ENCODE measurements around the gene CHKA.

CHKA gene

DNA sequence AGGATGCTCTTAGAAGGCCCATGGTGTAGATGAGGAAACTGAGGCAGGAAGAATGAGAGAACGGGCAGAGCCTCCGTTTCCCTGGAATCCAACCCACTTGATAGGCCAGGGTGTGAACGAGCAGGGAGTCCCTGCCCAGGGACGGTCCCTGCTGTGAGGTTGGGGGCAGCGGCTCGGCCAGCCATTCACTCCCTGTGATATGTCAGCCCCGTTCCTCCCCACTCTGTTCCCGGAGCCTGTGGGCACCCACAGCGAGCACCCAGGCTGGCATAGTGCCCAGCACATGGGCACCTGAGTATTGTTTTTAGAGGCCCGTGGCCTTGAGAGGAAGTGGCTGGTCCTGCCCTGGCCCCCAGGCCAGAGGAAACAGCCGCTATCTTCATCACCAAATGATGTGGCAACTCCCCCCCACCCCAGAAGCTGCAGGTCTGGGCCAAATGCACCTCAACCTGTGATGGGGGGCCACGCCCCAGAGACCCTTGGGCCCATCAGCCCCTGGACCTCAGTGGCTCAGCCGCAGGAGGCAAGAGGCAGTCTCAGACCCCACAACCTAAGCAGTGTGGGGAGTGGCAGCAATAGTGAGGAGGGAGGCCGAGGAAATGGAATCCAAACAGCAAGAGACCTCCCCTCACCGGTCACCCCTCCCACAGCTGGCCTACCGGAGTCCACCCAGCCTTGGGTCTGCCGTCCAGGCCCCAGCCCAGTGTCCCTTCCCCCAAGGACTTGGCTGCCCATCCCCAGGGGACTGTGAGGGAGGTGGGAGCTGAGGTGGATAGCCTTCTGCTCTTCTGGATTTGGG is 108.9 kb downstream of the CHKA start:
- no peak for DNase-seq

DNA sequence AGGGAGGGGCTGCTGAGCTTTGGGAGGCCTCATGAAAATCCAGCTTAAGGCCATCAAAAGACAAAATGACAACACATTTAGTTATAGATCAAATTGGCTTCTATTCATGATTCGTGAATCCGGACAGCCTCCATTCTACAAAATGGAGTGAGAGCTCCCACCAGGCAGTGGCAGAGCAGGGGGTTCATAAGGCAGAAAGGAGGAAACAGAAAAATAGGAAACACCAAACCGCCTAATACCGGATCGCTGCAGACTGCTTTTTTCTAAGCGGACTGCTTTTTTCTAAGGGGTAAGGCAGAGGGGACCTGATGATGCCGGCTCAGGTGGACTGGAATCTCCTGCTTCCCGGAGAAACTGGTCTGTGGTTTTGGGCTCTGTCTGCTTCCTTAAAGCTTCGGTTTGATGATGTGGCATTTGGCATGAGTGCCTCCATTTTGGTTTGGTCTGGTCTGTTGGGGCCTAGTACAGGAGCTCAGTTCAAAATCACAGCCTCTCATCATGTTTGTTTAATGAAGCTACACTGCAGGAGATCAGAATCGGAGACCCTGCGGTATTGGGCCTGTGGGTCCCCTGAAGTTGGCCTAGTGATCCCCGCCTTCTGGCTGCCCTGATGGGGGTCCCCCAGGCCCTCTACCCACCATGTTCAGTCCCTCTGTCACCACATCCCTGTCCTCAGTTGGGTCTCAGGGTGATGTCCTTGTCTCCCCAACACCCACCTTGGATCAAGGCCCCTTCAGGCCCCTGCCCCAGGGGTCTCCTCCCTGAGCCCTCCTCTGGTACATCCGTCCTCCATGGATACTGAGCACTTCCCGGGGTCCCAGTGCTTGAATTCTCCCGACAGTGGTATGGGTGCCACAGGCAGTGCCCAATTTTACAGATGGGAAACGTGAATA is 109.9 kb downstream of the CHKA start:
- DNase-seq = no peak

DNA sequence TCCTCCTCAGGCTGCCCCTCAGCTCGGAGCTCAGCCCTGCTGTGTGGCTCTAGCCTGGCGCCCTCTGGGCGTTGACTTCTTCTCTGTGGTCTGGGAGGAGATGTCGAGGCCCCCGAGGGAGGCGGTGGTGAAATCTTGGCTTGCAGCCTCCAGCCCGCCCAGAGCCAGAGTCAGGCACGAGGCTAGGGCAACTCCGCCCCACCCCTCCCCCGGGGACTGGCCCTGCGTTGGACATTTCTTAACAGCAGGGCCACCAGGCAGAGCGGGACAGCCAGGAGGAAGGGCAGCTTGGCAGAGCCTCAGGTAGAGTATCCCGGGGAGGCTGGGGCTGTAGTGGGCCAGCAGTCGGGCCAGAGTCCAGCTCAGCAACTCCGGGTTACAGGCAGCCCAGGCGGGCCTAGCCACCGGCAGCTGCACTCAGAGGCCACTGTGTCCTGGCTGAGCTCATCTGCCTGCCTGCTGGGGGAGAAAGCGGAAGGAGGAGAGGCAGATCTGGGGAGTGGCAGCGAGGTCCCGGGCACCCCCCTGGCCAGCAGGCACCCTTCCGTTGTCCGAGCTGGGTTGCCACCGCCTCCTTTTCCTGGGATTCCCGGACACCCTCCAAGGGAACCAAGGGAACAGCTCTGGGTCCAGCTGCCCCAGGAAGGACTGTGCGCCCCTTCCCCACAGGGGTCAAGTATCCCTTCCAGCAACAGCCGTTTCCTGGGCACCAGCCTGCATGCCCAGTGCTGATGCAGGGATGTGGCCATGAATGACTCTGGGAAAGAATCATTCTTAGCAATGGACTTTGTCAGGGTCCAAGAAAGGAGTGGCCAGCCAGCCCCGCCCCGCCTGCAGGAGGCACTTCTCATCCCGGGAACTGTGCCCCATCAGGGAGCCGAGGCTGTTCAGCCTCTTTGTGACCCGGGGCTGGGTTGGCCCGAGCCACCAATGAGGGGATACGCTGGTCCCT is 110.8 kb downstream of the CHKA start, which contains the start of gene ALDH3B1:
Gene ALDH3B1, plus strand, starts transcription at position 238 of the 952 bp plus-strand sequence. CDS start 4,971 bp downstream, outside the sequence.
- DNase-seq = no peak

DNA sequence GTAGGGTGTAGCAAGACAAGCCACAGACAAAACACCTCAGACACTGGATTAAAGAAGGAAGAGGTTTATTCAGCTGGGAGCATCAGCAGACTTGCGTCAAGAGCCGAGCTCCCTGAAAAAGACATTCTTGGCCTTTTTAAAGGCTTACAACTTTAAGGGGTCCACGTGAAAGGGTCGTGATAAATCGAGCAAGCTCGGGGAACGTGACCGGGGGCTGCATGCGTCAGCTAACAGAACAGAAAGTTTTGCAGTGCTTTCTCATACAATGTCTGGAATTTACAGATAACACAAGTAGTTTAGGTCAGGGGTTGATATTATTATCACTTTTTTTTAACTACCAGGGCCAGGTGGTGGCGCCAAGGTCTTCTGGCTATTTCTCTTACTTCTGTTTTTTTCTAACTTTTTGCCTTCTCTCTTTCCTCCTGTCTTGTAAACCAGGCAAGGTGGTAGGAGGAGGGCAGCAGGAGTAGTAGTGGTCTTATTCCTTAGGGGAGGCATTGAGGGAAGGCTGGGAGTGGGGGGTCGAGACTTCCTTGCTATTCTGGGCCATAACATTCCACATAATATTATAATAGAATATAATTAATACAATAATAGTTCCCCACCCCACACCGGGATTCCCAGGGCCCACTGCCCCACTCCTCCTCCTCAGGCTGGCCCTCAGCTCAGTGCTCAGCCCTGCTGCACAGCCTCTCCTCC is 111.6 kb downstream of the CHKA start:
- DNase-seq = no peak

DNA sequence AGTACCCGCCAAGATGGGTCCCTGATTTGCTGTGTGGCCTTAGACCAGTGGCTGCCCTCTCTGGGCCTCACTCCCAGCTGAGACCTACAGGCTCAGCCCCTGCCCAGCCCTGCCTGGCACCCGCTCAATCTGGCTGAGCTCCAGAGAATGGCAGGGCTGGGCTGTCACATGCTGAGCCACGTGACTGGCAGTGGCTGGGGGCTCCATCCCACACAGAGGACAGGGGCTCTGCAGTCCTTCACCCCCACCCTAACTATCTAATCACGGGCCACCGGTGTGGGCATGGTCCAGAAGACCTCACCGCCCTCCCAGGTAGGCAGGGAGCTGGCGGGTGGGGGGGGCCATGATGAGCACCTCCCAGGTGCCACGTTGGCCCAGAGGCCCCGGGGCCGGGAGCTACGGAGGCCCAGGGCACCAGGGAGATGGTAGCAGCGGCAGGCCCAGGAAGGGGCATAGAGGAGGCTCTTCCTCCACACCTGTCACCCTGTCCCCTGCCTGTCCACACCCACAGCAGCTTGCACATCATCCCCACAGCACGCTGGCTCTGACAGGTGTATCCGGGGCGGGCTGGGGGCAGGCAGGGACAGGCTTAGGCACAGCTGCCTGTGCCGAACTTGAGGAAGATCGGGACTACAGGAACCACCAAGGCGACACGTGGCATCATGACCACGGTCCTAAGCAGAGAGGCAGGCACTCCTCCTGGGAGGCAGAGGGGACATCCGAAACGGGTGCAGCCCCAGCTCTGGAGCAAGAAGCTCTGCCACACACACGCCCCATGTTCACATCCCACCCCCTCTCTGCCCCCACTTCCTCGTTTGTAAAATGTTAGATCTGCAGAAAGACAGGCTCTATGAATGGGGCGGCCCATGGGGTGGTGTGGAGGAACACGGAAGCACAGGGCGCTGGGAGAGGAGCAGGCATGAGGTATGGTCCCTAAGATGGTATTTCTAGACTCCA is 112.5 kb downstream of the CHKA start:
- no peak for DNase-seq

DNA sequence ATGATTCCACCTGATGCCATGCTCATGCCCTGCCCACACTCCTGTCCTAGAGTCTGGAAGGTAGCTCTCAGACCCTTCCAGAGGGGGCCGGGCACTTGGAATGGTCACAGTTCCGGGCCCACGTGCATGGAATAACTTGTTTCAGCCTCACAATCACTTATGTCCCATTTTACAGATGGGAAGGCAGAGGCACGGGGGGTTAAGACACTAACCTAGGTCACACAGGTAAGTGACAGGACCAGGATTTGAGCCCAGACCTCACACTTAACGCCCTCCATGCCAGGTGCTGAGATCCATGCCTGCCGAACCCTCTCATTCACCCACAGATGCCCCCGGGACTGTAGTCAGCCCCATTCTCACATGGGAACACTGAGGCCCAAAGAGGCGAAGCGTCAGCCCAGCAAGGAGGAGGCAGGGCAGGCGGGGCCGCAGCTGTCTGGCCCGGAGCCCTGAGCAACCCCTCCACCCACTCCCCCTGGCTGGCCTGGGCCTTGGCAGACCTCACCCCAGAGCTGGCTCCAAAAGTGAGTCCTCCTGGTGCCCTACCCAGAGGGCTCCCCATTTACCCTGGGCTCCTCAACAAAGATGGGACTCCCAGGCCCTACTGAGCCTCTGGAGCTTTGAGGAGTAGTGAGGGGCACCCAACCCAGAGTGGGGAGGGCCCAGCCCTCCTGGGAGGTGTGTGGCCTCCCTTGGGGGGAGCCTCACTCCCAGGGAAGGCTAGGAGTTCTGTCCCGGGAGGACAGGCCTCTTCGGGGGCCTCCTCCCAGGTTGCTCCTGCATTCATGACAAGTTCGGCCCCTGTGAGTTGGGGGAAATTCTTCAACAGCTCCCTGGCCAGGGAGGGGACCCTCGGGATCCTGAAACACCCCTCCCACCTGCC is 113.4 kb downstream of the CHKA start:
- DNase-seq = no peak

DNA sequence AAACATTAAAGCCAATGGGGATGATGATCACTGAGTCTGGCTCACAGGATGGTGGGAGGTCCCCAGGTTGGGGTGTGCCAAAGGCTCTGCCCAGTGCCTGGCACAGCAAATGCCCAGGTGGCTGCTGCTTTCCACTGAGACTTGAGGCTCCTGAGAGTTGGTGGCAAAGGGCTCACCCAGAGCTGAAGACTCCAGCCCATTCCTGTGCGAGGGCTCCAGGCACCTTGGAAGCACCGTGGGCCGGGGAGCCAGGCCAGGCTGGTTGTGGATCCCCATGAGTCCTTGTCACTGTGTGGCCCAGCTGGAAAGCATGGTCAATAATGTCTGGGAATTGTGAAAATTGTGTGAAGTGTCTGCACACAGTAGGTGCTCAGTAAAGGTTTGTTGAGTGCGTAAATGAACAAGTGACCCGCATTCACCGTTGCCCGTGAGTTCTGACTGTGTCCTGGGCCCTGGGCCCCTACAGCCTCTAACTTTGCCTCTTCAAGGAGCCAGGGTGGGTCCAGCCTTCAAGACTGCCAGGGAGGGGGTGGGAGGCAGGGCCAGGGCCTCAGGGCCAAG is 114.5 kb downstream of the CHKA start:
- no peak for DNase-seq

DNA sequence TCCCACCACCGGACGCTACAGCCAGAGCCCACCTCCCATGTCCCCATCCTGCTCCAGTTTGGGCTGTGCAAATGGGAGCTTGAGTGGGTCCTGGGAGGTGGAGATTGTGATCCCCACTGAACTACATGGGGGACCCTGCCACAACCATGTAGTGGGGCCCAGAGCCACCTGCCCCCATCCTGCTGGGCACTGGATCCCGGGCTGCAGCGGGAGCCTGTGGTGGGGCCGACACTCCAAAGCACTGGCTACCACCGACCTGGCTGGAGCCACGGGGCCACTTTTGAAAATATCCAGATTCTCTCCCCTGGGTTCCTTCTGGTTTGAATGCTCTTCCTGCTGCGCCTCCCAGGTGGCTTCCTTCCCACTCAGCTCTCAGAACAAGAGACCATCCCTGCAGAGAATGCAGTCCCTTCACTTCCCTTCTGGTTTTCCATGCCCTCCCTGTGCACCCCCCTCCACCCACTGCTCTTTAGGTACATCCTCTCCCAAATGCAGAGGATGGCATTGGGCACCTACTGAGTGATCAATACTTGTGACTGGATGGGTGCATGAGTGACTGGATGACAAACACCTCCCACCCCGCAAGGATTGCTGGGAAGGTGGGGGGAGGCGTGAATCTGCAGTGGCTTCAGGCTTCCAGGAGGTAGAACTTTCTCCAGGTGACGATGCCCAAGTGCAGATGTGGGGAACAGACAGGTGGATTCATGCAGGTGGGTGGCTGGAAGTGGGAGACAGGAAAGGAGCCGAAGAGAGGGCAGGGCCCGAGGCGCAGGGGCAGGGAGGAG is 116.4 kb downstream of the CHKA start:
- no peak for DNase-seq

DNA sequence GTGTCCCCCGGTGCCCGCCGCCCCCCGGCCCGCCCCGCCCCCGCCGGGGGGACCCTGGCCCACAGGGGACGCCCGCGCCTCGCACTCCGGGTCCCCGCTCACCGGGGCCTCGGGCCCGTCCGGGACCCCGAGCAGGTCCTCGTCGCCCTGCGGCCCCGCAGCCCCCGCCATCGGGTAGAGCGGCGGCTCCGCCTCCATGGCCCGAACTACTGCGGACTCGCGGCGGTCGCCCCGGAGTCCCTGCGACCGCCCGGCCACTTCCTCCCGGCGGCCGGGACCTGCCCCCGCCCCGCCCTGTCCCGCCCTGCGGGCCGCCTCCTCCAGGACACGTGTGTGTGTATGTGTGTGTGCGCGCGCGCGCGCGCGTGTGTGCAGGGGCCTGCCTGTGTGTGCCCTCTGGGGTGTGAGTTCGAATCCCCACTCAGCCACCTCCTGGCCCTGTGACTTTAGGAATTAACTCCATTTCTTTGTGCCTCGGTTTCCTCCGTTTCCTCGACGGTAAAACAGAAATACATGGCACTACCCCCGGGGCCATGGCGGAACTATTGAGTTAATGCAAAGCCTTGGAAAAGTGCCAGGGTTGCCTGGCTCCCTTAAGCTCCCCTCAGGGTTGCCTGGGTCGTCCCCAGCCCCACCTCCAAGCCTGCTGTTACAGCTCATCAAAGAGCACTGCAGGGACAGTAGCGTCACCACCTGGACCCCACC is 117.2 kb downstream of the CHKA start, which contains the start of gene UNC93B1:
Gene UNC93B1, minus strand, starts transcription at position 252 of the 705 bp plus-strand sequence. Its CDS starts 54 bp downstream, at position 198.
- peak; percentile 51 to 74 for DNase-seq

DNA sequence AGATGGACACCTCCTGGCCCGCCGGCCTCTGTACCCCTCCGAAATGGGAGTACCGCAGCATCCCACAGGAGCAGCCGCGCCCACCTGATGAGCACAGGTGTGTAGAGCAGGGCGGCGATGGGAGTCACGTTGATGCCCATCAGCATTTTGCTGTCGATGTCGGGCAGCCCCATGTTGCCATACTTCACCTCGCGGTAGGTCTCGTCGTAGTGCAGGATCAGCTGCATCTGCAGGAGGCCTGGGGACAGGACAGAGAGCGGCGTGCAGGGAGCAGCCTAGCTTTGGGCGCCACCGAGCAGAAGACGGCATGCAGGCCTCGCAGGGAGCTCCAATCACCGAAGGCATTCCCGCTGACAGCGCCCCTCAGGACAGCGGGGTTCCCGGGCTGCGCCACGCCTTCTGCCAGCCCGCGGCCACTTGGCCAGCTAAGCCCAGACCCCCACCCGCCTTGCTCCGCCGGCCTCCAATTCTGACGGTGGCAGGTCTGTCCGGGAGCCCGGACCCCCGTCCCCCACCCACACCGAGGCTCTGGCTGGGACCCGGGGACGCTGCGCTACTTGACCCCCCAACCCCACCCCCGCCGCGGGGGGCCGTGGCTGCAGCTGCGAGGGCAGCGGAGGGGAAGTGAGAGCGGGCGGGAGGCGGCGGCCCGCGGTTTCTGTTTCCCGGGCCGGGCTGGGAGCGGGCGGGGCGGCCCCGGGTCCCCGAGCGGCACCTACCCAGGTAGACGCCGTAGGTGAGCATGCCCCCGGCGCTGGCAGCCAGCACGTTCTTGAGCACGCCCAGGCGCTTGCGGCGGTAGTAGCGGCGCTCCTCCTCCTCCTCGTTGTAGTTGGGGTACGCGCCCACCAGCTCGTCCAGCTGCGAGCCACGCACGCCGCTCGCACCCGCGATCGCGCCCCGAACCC is 118.0 kb downstream of the CHKA start:
- no peak for DNase-seq
